HL-60 (cell line): ENCODE data around the gene UBTF.

Experiments
- CTCF ChIP-seq: IDR thresholded peaks from one replicate; pipeline ENCODE4 v1.5.1; 2011; ENCODE audit warnings: low read length, control low read depth, inconsistent platforms; ENCODE audit not compliant: insufficient read depth
- GABPA ChIP-seq: IDR thresholded peaks from 2 replicates; pipeline ENCODE4 v1.6.1; 2012; ENCODE audit warnings: low read depth
- POLR2AphosphoS5 ChIP-seq: IDR thresholded peaks from 2 replicates; pipeline ENCODE4 v1.6.1; 2012; ENCODE audit warnings: low read depth
- REST ChIP-seq: IDR thresholded peaks from 2 replicates; pipeline ENCODE4 v1.6.1; 2012; ENCODE audit warnings: low read depth; ENCODE audit not compliant: insufficient replicate concordance

DNA sequence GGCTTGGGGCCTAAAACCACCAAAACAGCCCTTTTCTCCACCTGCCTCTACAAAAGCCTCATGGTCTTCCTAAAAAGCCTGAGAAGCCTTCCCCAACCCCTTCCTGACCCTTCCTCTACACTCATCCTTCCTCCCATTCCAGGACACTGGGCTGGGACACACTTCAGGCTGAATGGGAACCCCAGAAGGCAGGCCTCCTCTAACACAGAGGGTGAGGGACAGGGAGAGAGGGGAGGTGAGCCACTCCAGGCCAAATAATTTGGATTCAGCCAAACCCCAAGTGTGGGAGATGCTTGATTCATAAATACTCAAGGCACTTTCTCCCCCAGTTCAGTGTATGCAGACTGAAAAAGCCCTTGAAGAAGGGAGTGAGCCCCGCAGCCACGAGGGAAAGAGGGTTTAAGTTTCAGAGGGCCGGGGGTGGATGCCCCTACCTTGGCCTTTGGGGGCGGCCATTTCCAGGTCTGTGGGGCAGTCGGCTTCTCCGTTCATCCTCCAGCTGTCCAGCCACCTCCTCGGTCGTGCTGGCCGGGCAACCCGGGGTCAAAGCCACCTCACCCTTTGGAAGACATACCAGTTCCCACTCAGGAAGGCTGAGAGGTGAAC, 1.6 kb downstream of the UBTF start:
- TF ChIP-seq CTCF (no peak), GABPA (no peak), REST (no peak), POLR2AphosphoS5 (no peak)
